ENCODE results near the gene SPRN.

The SPRN gene

DNA sequence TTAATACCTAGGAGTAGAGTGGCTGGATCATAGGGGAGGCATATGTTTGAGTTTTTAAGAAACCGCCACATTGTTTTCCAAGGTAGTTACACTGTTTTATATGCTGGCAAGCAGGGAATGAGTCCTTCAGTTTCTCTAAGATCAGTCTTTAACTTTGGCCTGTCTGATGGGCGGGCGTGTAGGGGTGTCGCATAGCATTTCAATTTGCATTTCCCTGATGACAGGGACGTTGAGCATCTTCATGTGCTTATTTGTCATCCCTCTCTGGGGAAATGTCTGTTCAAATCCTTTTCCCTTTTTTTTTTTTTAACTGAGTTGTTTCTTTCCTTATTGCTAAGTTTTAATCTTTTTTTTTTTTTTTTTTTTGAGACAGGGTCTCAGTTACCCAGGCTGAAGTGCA lies 20.6 kb downstream of the SPRN start:
- Histone ChIP-seq H4K20me1 (ENCODE audit: insufficient read depth, low read length) (no peaks in the 10 kb centered on the region), H3K4me2 (ENCODE audit: low read depth, low read length) (no peak overlapping the region), H2AFZ (ENCODE audit: low read length) (no peak overlapping the region), H3K79me2 (ENCODE audit: low read length) (peaks cover 67% of the 10 kb centered on the region), H3K36me3 (replicated peaks; ENCODE audit: insufficient read depth, low read length) (peaks cover 12% of the 10 kb centered on the region; the same call in 1 of the 2 replicates), H3K9me2 (replicated peaks; ENCODE audit: insufficient read depth, low read length) (no peaks in the 10 kb centered on the region), H3K27ac (ENCODE audit: low read length) (no peak overlapping the region), H3K27me3 (replicated peaks; ENCODE audit: insufficient read depth, low read length) (no peaks in the 10 kb centered on the region), H3K9me3 (replicated peaks; ENCODE audit: insufficient read depth, low read length) (no peaks in the 10 kb centered on the region), H3F3A (ENCODE audit: insufficient read depth, low read length) (peaks cover 19% of the 10 kb centered on the region), H3K4me3 (ENCODE audit: low read length) (no peak overlapping the region), H3K4me1 (ENCODE audit: low read length) (peaks cover 29% of the 10 kb centered on the region), H3K9ac (ENCODE audit: low read length) (no peak overlapping the region)
- TF ChIP-seq EZH2 (optimal IDR thresholded peaks at IDR 0.05; ENCODE audit: low read depth, low read length) (no peak), EZH2phosphoT487 (IDR thresholded peaks at IDR 0.05; ENCODE audit: low read length) (no peak)
- TF ChIP-seq, protein P1, sequence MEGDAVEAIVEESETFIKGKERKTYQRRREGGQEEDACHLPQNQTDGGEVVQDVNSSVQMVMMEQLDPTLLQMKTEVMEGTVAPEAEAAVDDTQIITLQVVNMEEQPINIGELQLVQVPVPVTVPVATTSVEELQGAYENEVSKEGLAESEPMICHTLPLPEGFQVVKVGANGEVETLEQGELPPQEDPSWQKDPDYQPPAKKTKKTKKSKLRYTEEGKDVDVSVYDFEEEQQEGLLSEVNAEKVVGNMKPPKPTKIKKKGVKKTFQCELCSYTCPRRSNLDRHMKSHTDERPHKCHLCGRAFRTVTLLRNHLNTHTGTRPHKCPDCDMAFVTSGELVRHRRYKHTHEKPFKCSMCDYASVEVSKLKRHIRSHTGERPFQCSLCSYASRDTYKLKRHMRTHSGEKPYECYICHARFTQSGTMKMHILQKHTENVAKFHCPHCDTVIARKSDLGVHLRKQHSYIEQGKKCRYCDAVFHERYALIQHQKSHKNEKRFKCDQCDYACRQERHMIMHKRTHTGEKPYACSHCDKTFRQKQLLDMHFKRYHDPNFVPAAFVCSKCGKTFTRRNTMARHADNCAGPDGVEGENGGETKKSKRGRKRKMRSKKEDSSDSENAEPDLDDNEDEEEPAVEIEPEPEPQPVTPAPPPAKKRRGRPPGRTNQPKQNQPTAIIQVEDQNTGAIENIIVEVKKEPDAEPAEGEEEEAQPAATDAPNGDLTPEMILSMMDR (IDR thresholded peaks at IDR 0.05; ENCODE audit: low read length), result no peak
- DNase-seq, result no peak

DNA sequence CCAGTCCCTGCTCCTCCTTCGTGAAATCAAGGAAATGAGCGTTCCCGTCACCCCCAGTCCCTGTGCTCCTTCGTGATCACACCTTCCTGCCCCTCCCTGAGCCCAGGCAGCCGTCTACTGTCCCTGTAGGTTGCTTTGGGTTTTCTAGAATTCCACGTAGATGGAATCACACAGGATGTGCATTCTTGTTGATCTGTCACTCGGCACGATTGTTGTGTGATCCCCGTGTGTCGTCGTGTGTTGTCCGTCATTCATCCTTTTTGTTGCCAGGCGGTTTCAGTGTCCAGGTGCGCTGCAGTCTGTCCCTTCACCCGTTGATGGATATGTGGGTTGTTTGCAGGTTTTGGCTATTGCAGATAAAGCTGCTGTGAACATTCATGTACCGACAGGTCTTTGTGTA lies 21.1 kb downstream of the SPRN start:
- TF ChIP-seq EZH2phosphoT487 (IDR thresholded peaks at IDR 0.05; ENCODE audit: low read length) (no peak), EZH2 (optimal IDR thresholded peaks at IDR 0.05; ENCODE audit: low read depth, low read length) (no peak)
- TF ChIP-seq, protein P1 (IDR thresholded peaks at IDR 0.05; ENCODE audit: low read length), result no peak

DNA sequence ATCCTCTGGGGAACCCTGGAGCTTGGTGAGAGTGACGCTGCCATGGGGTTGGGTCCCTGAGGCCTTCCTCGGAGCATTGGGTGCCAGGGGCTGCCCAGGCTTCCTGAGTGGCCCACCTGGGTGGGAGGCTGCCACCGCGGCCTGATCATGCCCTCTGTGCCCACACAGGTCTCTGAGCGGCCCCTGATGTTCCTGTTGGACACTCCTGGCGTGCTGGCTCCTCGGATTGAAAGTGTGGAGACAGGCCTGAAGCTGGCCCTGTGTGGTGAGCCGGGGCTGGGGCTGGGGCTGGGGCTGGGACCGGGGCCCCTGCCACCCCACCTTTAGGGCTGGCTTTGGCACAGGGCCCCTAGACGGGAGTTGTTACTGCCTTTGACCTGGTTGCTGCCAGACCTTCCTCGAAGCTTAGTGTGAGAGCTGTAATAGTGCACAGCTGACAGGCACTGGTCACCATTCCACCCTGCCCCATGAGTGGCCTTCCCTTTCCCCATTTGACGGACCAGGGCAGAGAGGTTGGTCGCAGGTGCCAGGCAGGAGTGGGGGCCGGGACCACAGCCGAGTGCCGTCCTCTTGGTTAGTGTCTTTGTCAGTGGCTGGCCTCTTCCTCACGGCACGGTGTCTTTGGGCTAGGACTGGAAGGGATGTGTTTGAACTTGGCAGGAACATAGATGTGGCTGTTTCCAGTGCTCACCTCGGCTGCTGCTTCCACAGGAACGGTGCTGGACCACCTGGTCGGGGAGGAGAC lies 22.3 kb downstream of the SPRN start:
- peak overlapping the region; percentile 52; the same call in 1 of the 2 replicates for H3K4me3 ChIP-seq (ENCODE audit: low read length)
- DNase-seq, result no peak
- peaks cover 29% of the 10 kb centered on the region for H3K4me1 ChIP-seq (ENCODE audit: low read length)
- peaks cover 19% of the 10 kb centered on the region for H3F3A ChIP-seq (ENCODE audit: insufficient read depth, low read length)
- no peaks in the 10 kb centered on the region for H3K27me3 ChIP-seq (replicated peaks; ENCODE audit: insufficient read depth, low read length)
- no peak overlapping the region for H3K9ac ChIP-seq (ENCODE audit: low read length)
- H3K9me2 ChIP-seq (replicated peaks; ENCODE audit: insufficient read depth, low read length), result no peaks in the 10 kb centered on the region
- peak overlapping the region; percentile 94; the same call in 1 of the 2 replicates for H3K4me2 ChIP-seq (ENCODE audit: low read depth, low read length)
- peaks cover 12% of the 10 kb centered on the region for H3K36me3 ChIP-seq (replicated peaks; ENCODE audit: insufficient read depth, low read length)
- TF ChIP-seq, protein P1 (IDR thresholded peaks at IDR 0.05; ENCODE audit: low read length), result no peak
- TF ChIP-seq EZH2 (optimal IDR thresholded peaks at IDR 0.05; ENCODE audit: low read depth, low read length) (no peak), EZH2phosphoT487 (IDR thresholded peaks at IDR 0.05; ENCODE audit: low read length) (no peak)
- H3K79me2 ChIP-seq (ENCODE audit: low read length), result peaks cover 61% of the 10 kb centered on the region
- peak overlapping the region; percentile 86; the same call in 1 of the 2 replicates for H3K27ac ChIP-seq (ENCODE audit: low read length)
- H3K9me3 ChIP-seq (replicated peaks; ENCODE audit: insufficient read depth, low read length), result no peaks in the 10 kb centered on the region
- H4K20me1 ChIP-seq (ENCODE audit: insufficient read depth, low read length), result no peaks in the 10 kb centered on the region
- H2AFZ ChIP-seq (ENCODE audit: low read length), result no peak overlapping the region

More for the DNA sequence above, 21.1 kb downstream of the SPRN start:
- Histone ChIP-seq H3K9me2 (replicated peaks; ENCODE audit: insufficient read depth, low read length) (no peaks in the 10 kb centered on the region), H3K9me3 (replicated peaks; ENCODE audit: insufficient read depth, low read length) (no peaks in the 10 kb centered on the region), H3K79me2 (ENCODE audit: low read length) (peaks cover 67% of the 10 kb centered on the region), H3K4me3 (ENCODE audit: low read length) (no peak overlapping the region), H3K27me3 (replicated peaks; ENCODE audit: insufficient read depth, low read length) (no peaks in the 10 kb centered on the region), H3K4me2 (ENCODE audit: low read depth, low read length) (no peak overlapping the region), H4K20me1 (ENCODE audit: insufficient read depth, low read length) (no peaks in the 10 kb centered on the region), H3F3A (ENCODE audit: insufficient read depth, low read length) (peaks cover 19% of the 10 kb centered on the region), H3K36me3 (replicated peaks; ENCODE audit: insufficient read depth, low read length) (peaks cover 12% of the 10 kb centered on the region; the same call in 1 of the 2 replicates), H2AFZ (ENCODE audit: low read length) (no peak overlapping the region), H3K27ac (ENCODE audit: low read length) (no peak overlapping the region), H3K9ac (ENCODE audit: low read length) (no peak overlapping the region), H3K4me1 (ENCODE audit: low read length) (peaks cover 29% of the 10 kb centered on the region)
- no peak for DNase-seq
